HFF-Myc (cell line): ENCODE results near the gene RAMACL.

Experiments used
- DNase-seq: peaks from one replicate; pipeline ENCODE4 v3.0.0-alpha.2; 2011; ENCODE audit warnings: low read depth; ENCODE audit errors: extremely low read depth
- H3K4me3 ChIP-seq: replicated peaks from 2 replicates; pipeline ENCODE4 v1.5.1; 2011; ENCODE audit warnings: low read depth, mild to moderate bottlenecking, control low read depth, low read length
- CTCF ChIP-seq: IDR thresholded peaks from 2 replicates; pipeline ENCODE4 v1.5.1; 2012; ENCODE audit warnings: mild to moderate bottlenecking, low read depth, low read length, control low read depth; ENCODE audit errors: missing control alignments

The RAMACL gene

GRCh38 chr6:166623318-166623717 lies 36.8 kb upstream of the RAMACL start:
- no peak for TF ChIP-seq CTCF
- no peak for DNase-seq

GRCh38 chr6:166621114-166621540 lies 34.6 kb upstream of the RAMACL start:
- H3K4me3 ChIP-seq = no peak overlapping the region

More at GRCh38 chr6:166623318-166623717, 36.8 kb upstream of the RAMACL start:
- no peak overlapping the region for H3K4me3 ChIP-seq

GRCh38 chr6:166620478-166621113 lies 34.1 kb upstream of the RAMACL start:
- H3K4me3 ChIP-seq = no peak overlapping the region
- TF ChIP-seq CTCF = no peak
- no peak for DNase-seq

More at GRCh38 chr6:166621114-166621540, 34.6 kb upstream of the RAMACL start:
- no peak for TF ChIP-seq CTCF
- DNase-seq = no peak

GRCh38 chr6:166619912-166620311 lies 33.4 kb upstream of the RAMACL start:
- no peak for TF ChIP-seq CTCF
- no peak overlapping the region for H3K4me3 ChIP-seq
- peak; percentile 80 for DNase-seq

GRCh38 chr6:166618866-166619761 lies 32.6 kb upstream of the RAMACL start:
- no peak for DNase-seq
- H3K4me3 ChIP-seq = no peak overlapping the region
- no peak for TF ChIP-seq CTCF

GRCh38 chr6:166618251-166618650 lies 31.8 kb upstream of the RAMACL start:
- no peak for TF ChIP-seq CTCF
- DNase-seq = no peak
- H3K4me3 ChIP-seq = no peak overlapping the region
